OCI-LY1 (cell line): ENCODE data around the gene UQCRC2.
A peak's percentile ranks its signal among the peaks of the same experiment; 100 is the strongest.
"Not testable (repeated sequence)": the region's sequence is repeated elsewhere in the genome, so short reads cannot be mapped to it uniquely, and the experiment has no call there.

Experiments
- H2AFZ ChIP-seq: fragments of 200-600 bp; sonication (generic), shearing (Covaris generic); 2 replicates; pipeline ENCODE4 v1.6.0; 2014; ENCODE audit warnings: antibody characterized with exemption, mild to moderate bottlenecking, low read length
- H3F3A ChIP-seq: fragments of 200-600 bp; sonication (generic), shearing (Covaris generic); 2 replicates; pipeline ENCODE4 v1.6.0; 2014; ENCODE audit warnings: mild to moderate bottlenecking, antibody characterized with exemption, low read length, moderate library complexity; ENCODE audit not compliant: insufficient read depth
- H3K27ac ChIP-seq: fragments of 200-600 bp; sonication (generic); 2 replicates; pipeline ENCODE4 v1.5.1; 2014; ENCODE audit warnings: low read length, mixed run types, mild to moderate bottlenecking, low read depth; ENCODE audit not compliant: poor library complexity, severe bottlenecking
- H3K27me3 ChIP-seq: fragments of 200-600 bp; sonication (generic); 2 replicates; pipeline ENCODE4 v1.6.0; 2014; ENCODE audit warnings: antibody characterized with exemption, mild to moderate bottlenecking, low read length, moderate library complexity; ENCODE audit not compliant: insufficient read depth
- H3K36me3 ChIP-seq: fragments of 200-600 bp; sonication (generic); 2 replicates; pipeline ENCODE4 v1.6.1; 2014; ENCODE audit warnings: mild to moderate bottlenecking, antibody characterized with exemption, low read length, moderate library complexity, mixed read lengths; ENCODE audit not compliant: insufficient read depth
- H3K4me1 ChIP-seq: fragments of 200-600 bp; sonication (generic); 2 replicates; pipeline ENCODE4 v1.5.1; 2014; ENCODE audit warnings: mild to moderate bottlenecking, low read length, moderate library complexity; ENCODE audit not compliant: insufficient read depth, severe bottlenecking
- H3K4me2 ChIP-seq: fragments of 200-600 bp; sonication (generic), shearing (Covaris generic); 2 replicates; pipeline ENCODE4 v1.6.1; 2014; ENCODE audit warnings: low read length
- H3K4me3 ChIP-seq: fragments of 200-600 bp; sonication (generic); 2 replicates; pipeline ENCODE4 v1.5.1; 2014; ENCODE audit warnings: low read length, low read depth, mild to moderate bottlenecking, mixed read lengths; ENCODE audit not compliant: poor library complexity, severe bottlenecking
- H3K79me2 ChIP-seq: fragments of 200-600 bp; shearing (Covaris generic); 2 replicates; pipeline ENCODE4 v1.6.1; 2016; ENCODE audit warnings: mixed run types, low read length, mixed read lengths; ENCODE audit not compliant: insufficient read depth
- H3K9ac ChIP-seq: fragments of 200-600 bp; sonication (generic), shearing (Covaris generic); 2 replicates; pipeline ENCODE4 v1.6.1; 2014; ENCODE audit warnings: mild to moderate bottlenecking, low read length, mixed read lengths
- H3K9me2 ChIP-seq: fragments of 200-600 bp; sonication (generic), shearing (Covaris generic); 2 replicates; pipeline ENCODE4 v1.6.1; 2014; ENCODE audit warnings: low read depth, mild to moderate bottlenecking, low read length, mixed read lengths
- H3K9me3 ChIP-seq: fragments of 200-600 bp; shearing (Covaris generic); 2 replicates; pipeline ENCODE4 v1.6.1; 2014; ENCODE audit warnings: low read length, mixed read lengths
- H4K20me1 ChIP-seq: fragments of 200-600 bp; sonication (generic), shearing (Covaris generic); 2 replicates; pipeline ENCODE4 v1.6.0; 2016; ENCODE audit warnings: mild to moderate bottlenecking, low read length; ENCODE audit not compliant: insufficient read depth
- CTCF ChIP-seq: fragments of 200-600 bp; sonication (generic), shearing (Covaris generic); IDR thresholded peaks from 2 replicates; pipeline ENCODE4 v1.5.1; 2017; ENCODE audit warnings: mild to moderate bottlenecking, antibody characterized with exemption, low read length, moderate library complexity, mixed read lengths
- EZH2 ChIP-seq: fragments of 200-600 bp; sonication (generic), shearing (Covaris generic); IDR thresholded peaks from 2 replicates; pipeline ENCODE4 v1.8.0; 2017; ENCODE audit warnings: borderline replicate concordance, mixed run types, mild to moderate bottlenecking, antibody characterized with exemption, low read length, moderate library complexity, mixed read lengths

UQCRC2 gene

DNA sequence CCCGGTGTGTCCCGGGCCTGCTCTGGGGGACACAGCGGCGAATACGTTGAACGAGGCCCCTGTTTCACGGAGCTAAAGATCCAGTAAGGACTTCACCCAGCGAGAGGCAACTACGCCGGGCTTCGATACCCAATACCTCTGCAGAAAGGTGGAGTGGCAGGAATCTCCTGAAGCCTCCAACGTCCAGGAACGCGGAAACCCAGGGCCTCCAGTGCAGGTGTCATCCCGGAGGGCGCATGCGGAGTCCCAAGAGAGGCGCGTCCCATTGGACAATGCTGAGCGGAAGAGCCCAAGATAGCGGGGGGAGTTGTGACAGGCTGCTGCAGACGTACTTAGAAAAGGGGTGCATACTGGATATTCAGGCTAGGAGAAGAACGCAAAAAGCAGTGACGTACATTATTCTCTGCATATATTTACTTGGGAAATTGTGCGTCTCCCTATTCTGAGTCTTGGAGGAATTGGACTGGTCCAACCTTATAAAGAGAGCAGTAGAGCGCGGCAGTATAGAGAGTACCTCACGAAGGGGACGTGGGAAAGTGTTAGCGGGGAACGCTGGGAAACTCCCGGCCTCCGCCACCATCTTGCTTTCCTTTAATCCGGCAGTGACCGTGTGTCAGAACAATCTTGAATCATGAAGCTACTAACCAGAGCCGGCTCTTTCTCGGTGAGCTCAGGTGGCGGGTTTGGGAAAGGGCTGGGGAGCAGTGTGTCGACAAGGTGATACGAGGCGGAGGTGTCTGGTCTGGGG is at the start of gene UQCRC2:
Gene UQCRC2 (plus strand): TSS at position 569 of the 748 bp plus-strand sequence. CDS start 63 bp downstream, at position 632.
- H3K4me1 ChIP-seq, result peaks cover 44% of the 10 kb centered on the region
- peak within 1 kb of the TSS; percentile 80 for H3K27ac ChIP-seq
- no peaks in the 10 kb centered on the region for H4K20me1 ChIP-seq
- H3K27me3 ChIP-seq, result no peaks in the 10 kb centered on the region
- H3K4me2 ChIP-seq, result peak within 1 kb of the TSS; percentile 94
- no peaks in the 10 kb centered on the region for H3K9me2 ChIP-seq
- H3F3A ChIP-seq, result no peaks in the 10 kb centered on the region
- H3K4me3 ChIP-seq, result peak within 1 kb of the TSS; percentile 94
- no peaks in the 10 kb centered on the region for H3K9me3 ChIP-seq
- TF ChIP-seq EZH2 (no peak), CTCF (no peak)
- peaks cover 33% of the 10 kb centered on the region for H3K79me2 ChIP-seq
- peaks cover 28% of the 10 kb centered on the region for H3K36me3 ChIP-seq
- H3K9ac ChIP-seq, result peak within 1 kb of the TSS; percentile 93
- peak within 1 kb of the TSS; percentile 62; the same call in 1 of the 2 replicates for H2AFZ ChIP-seq

DNA sequence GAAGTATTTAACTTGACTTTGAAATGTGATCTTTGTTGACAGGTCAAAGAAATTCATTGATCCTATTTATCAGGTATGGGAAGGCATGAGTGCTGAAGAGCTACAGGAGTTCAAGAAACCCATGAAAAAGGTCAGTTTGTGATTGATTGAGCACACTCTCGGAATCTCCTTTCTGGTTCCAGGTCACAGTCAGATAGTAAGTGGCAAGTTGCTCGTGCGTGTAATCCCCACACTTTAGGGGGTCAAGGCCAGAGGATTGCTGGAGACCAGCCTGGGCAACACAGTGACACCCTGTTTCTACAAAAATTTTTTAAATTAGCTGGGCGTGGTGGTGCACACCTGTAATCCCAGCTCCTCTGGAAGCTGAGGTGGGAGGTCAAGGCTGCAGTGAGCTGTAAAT is 20.5 kb upstream of the UQCRC2 start:
- H3K9me2 ChIP-seq, H3K36me3 ChIP-seq, H2AFZ ChIP-seq, H3K79me2 ChIP-seq, H3K27me3 ChIP-seq, H4K20me1 ChIP-seq, H3F3A ChIP-seq, H3K9me3 ChIP-seq, H3K9ac ChIP-seq, H3K4me2 ChIP-seq, H3K4me3 ChIP-seq: not testable (repeated sequence)
- H3K27ac ChIP-seq, result peak overlapping the region; percentile 79
- peaks cover 36% of the 10 kb centered on the region for H3K4me1 ChIP-seq

- not testable (repeated sequence) for H4K20me1 ChIP-seq
Measured at GRCh38 chr16:21933316-21933715, 19.8 kb upstream of the UQCRC2 start.

GRCh38 chr16:21933790-21934189 is 19.4 kb upstream of the UQCRC2 start:
- H2AFZ ChIP-seq, H3K4me3 ChIP-seq, H3K9me3 ChIP-seq, H3K79me2 ChIP-seq, H3K27me3 ChIP-seq, H4K20me1 ChIP-seq, H3K9me2 ChIP-seq, H3K9ac ChIP-seq, H3F3A ChIP-seq, H3K36me3 ChIP-seq, H3K4me2 ChIP-seq: not testable (repeated sequence)
- Histone ChIP-seq H3K4me1 (peaks cover 40% of the 10 kb centered on the region), H3K27ac (peak overlapping the region; percentile 90)

More at GRCh38 chr16:21933316-21933715, 19.8 kb upstream of the UQCRC2 start:
- not testable (repeated sequence) for H3K27me3 ChIP-seq, H3K79me2 ChIP-seq, H3K4me2 ChIP-seq, H3F3A ChIP-seq, H3K9ac ChIP-seq, H3K9me3 ChIP-seq, H3K36me3 ChIP-seq, H2AFZ ChIP-seq, H3K9me2 ChIP-seq, H3K4me3 ChIP-seq
- H3K4me1 ChIP-seq, result peaks cover 40% of the 10 kb centered on the region
- peak overlapping the region; percentile 90 for H3K27ac ChIP-seq

DNA sequence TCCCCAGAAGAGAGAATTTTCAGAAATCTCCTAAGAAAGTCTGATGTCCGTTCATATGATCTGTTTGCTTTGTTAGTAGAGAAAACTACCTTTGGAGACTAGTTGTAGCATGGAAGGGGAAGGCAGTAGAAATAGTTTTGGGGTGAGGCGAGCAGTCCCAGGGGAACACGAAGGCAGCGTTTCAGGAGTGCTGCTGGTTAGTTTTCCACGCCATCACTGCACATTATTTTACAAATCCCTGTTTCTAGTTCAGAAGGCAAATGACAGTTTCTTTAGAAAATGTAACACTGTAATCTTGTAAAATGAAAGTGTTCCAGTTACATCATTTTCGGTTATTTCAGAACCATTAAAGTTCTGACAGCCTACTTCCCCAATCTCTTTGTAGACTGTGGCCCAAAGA is 16.9 kb upstream of the UQCRC2 start:
- H3K27me3 ChIP-seq, H3K36me3 ChIP-seq, H3K9me3 ChIP-seq, H3K9me2 ChIP-seq, H3K4me3 ChIP-seq, H3K79me2 ChIP-seq, H2AFZ ChIP-seq, H3F3A ChIP-seq, H4K20me1 ChIP-seq: not testable (repeated sequence)
- Histone ChIP-seq H3K4me1 (peaks cover 40% of the 10 kb centered on the region), H3K27ac (peak overlapping the region; percentile 90), H3K4me2 (peak overlapping the region; percentile 55; the same call in 1 of the 2 replicates), H3K9ac (peak overlapping the region; percentile 52)
